Epithelial cell of proximal tubule (primary cell): ENCODE results near the gene ING5. TPM values are rescaled to one million over a fixed set of nuclear protein-coding genes. Genes with fewer than 3 reads are reported as not detected.

Experiments used
- DNase-seq: peaks from one replicate; pipeline ENCODE4 v3.0.0-alpha.2; 2011; ENCODE audit warnings: low read depth
- H3K4me3 ChIP-seq: 2 replicates; pipeline ENCODE4 v1.5.1; 2011; ENCODE audit warnings: low read depth, mild to moderate bottlenecking, low read length
- total RNA-seq: library from RNA; depleted of rRNA; stranded (reverse); fragments of >200 nt; gene quantifications from 2 replicates; pipeline ENCODE4 v1.2.3, GENCODE V29; 2015
- TF ChIP-seq, protein P1 (sequence below): conservative IDR thresholded peaks from 2 replicates; pipeline ENCODE4 v1.5.1; 2012; ENCODE audit warnings: low read depth, mild to moderate bottlenecking, low read length

The ING5 gene
- 10.4 and 25.5 TPM in 2 replicates for total RNA-seq

DNA sequence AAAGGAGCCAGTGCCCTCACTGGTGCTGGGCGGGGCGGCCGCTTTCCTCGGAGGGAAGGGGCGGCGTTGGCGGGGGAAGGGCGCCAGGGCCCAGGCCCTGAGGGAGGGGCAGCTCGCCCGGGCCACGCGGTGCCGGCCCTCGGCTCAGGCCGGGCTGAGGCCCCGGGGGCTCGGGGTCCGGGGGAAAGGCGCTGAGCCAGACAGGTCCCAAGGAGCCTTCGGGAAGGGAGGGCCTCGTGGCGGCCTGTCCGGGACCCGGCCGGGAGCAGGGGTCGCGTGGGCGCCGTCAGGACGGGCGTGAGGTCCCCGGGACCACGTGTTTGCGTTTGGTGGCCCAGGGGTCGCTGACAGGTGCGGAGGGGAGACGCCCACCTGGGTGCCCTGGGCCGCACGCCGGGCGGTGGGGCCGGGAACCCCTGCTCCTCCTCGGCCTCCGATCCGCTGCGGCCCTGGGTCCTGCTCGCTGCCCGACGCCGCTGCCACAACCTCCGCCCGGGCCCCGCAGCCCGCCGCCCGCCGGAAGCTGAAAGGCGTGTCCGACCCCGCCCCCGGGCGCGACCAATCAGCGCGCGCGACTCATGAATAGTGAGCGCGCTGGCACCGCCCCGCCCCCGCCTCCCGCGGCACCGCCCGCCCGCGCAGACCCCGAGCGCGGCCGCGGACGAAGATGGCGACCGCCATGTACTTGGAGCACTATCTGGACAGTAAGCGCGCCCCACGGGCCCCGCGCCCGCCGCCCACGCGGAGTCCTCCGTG is at the start of gene ING5:
TSS of gene ING5 (plus strand) at position 641 of the 756 bp plus-strand sequence. CDS start at position 668, 27 bp downstream.
- DNase-seq, result no peak
- peak within 1 kb of the TSS; percentile 82 for H3K4me3 ChIP-seq
- TF ChIP-seq, protein P1, sequence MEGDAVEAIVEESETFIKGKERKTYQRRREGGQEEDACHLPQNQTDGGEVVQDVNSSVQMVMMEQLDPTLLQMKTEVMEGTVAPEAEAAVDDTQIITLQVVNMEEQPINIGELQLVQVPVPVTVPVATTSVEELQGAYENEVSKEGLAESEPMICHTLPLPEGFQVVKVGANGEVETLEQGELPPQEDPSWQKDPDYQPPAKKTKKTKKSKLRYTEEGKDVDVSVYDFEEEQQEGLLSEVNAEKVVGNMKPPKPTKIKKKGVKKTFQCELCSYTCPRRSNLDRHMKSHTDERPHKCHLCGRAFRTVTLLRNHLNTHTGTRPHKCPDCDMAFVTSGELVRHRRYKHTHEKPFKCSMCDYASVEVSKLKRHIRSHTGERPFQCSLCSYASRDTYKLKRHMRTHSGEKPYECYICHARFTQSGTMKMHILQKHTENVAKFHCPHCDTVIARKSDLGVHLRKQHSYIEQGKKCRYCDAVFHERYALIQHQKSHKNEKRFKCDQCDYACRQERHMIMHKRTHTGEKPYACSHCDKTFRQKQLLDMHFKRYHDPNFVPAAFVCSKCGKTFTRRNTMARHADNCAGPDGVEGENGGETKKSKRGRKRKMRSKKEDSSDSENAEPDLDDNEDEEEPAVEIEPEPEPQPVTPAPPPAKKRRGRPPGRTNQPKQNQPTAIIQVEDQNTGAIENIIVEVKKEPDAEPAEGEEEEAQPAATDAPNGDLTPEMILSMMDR, result no peak

DNA sequence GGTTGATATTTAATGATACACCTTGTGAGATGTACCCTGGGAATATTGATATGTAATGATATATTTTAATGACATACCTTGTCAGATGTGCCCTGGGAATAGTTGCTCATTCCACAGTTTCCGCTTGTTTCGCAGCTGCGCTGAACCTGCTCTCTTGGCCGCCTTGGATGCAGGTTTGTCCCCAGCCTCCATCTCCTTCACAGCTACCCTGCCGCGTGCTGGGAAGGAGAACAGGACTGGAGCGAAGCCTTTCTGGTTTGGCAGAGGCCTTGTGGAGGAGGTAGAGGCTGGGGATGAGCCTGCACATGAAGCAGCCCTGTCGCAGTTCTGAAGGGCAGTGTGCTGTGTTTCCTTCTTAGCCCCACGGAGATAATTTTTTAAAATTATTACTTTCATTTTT is 49.7 kb upstream of the ING5 start:
- TF ChIP-seq, protein P1, result no peak
- no peak overlapping the region for H3K4me3 ChIP-seq
- DNase-seq, result no peak

DNA sequence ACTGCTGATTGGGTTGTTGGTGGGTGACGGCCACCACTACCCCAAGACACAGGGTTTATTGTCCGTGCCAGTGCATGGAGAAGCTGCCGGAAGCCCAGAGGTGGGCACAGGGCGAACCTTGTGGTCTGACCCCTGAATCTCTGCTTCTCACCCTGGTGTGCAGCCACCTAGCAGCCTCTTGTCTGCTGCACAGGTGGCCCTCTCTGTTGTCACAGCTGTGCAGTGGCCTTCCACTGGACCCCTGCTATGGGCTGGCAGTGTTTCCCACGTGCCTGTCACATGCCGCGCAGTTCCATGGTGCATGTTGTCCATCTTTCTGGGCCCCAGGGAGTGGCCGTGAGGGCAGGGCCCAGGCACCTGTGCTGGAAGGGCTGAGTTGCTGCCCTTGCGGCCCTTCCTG is 49.1 kb upstream of the ING5 start:
- H3K4me3 ChIP-seq, result no peak overlapping the region
- no peak for DNase-seq
- TF ChIP-seq, protein P1, result no peak

DNA sequence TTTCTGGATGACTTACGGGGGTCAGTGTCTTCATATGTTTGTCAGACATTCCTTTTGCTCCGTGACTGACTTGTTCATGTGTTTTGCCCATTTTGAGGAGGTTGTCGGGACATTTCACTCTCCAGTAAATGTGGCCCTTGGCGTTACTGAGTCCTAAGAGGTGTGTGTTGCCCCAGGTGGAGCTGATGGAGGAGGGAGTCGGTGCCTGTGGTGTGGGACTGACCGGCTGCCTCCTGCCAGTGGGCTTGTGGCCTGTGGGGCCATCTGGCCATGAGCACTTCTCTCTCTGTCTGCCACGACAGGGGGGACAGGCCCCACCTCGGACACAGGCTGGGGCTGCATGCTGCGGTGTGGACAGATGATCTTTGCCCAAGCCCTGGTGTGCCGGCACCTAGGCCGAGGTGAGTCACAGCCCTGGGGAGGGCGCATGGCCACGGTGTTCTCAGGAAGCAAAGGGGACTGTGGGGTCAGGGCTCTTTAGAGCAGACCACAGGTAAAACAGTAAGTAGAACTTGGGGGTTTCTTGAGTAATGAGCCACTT is 48.6 kb upstream of the ING5 start:
- TF ChIP-seq, protein P1, result no peak
- DNase-seq, result no peak
- H3K4me3 ChIP-seq, result no peak overlapping the region

DNA sequence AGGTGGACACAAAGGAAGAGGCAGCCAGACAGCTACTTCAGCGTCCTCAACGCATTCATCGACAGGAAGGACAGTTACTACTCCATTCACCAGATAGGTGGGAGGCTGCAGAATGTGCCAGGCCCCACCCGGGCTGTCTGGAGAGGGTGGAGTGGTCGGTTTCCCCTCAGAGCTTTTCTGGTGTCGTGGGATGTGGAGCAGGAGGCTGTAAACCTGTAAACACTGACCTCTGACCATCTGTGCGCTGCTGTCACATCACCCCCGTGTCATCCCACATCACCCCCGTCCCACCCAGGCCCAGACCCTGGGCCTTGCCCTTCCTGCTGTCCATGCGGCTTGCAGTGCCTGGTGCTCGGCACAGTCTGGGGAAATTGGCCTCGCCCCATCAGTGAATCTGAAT is 47.3 kb upstream of the ING5 start:
- DNase-seq, result no peak
- TF ChIP-seq, protein P1, result no peak

DNA sequence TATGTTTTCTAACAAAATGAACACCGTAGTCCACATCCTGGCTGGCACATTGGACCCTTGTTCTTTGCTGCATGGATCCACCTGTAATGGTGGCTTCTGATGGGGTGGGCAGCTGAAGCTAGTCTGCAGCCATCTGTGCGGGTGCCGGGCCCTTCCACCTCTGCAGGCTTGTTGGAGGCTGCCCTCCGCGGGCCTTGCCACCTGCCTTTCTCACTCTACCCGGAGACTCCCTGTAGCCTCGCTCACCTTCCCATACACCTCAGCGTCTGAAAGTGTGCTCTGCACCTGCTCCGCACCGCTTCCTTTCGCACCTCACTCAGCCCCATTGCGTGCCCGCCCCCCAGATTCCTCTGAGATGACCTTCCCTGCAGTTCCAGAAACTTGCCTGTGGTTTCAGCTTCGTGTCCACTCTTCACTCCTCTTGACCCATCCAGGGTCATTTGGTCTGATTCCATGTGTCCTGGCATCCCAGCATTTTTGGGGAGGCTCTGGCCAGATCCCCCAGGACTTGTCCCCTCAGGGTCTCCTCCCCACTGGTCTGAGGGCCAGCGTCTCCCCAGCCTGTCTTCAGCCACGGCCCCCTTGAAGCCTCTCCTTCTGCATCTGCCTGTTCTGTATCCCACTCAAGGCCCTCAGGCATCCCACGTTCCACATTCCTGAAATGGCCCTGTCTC is 46.2 kb upstream of the ING5 start:
- no peak overlapping the region for H3K4me3 ChIP-seq
- DNase-seq, result no peak
- TF ChIP-seq, protein P1, result no peak

More for the DNA sequence above, 47.3 kb upstream of the ING5 start:
- no peak overlapping the region for H3K4me3 ChIP-seq
